Activated CD4-positive, CD25-positive, alpha-beta regulatory T cell (primary cell): Measurements from ENCODE around the gene IGFN1.

Experiments
- DNase-seq, 4 experiments: peaks; one replicate each; lab custom pipeline; 2025; lab: John Stamatoyannopoulos, UW

IGFN1 gene

DNA sequence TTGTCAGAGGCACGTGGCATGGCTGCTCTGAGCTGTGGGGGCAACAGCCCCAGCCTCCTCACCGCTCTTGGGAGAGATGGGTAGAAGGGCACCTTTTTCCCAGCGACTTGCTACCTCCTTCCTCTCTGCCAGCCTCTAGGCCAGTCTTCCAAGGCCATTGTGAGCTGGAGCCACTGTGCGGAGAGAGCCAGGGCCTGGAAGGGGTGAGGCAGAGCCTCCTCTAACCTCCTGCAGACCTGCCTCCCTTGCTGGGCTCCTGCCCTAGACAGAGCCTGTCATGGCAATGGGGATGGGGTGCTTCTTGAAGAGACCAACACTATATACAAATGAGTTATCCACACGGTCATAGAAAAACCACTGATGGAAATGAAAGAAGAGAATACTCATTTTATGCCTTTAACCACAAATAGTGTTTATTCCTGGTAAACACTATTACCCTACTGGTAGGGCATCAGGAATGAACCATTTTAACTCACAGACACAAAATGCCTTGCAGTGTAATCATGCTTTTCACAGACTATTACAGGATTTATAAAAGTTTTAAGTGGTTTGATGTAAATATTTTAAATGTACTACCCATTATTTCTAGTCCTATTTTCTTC, 5.0 kb upstream of the IGFN1 start:
- no peak for DNase-seq

DNA sequence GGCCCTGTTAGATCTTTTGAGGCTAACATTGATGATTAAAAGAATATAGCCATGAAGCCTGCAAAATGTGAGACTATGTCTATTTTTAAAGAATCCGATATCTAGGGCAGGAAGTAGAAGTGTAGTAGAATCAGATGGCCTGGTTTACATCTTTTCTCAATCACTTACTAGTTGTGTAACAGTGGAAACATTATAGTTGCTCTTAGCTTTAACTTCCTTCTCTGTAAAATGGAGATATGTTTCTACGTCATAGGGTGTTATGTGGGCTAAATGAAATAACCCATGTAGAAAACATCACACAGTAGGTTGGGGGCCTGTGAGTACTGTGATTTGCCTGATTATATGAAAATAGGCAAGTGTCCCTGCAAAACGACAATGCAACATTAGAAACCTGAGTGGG, 4.4 kb upstream of the IGFN1 start:
- no peak for DNase-seq

DNA sequence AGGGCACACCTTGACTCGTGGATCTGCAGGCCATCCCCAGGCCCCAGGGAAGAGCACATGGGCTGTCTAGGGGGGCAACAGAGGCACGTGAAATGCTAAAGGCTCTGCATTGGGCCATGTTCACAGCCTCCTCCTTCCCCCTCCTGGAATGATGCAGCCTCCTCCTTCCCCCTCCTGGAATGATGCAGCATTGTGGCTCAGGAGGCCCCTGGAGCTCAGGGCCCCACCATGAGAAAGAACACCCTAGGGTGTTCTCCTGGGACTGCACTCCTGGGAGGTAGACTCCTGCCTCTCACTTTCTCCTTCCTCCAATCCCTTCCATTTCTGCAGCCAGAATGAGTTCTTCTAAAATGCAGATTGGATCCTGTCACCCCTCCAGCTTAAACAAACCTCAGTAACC, 1.5 kb upstream of the IGFN1 start:
- no peak for DNase-seq

DNA sequence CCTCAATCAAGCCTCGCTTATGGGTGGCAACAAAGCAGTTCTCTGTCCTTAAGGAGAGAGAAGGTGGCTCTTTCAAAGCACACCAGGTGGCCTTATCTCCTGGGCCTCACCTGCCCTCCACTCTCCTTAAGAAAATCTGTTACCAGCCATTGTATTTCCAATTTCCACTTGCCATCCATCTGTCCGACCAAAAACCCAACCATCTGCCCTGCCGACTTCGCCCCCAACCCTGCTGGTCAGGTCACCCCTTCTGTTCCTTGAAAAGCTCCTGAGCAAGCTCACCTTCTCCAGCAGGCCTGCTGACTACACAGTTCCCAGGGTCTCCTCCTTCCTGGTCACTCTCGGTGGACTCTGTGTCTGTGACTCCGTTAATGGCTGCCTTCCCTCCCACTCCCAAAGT, 619 bp upstream of the IGFN1 start:
- DNase-seq: no peak

DNA sequence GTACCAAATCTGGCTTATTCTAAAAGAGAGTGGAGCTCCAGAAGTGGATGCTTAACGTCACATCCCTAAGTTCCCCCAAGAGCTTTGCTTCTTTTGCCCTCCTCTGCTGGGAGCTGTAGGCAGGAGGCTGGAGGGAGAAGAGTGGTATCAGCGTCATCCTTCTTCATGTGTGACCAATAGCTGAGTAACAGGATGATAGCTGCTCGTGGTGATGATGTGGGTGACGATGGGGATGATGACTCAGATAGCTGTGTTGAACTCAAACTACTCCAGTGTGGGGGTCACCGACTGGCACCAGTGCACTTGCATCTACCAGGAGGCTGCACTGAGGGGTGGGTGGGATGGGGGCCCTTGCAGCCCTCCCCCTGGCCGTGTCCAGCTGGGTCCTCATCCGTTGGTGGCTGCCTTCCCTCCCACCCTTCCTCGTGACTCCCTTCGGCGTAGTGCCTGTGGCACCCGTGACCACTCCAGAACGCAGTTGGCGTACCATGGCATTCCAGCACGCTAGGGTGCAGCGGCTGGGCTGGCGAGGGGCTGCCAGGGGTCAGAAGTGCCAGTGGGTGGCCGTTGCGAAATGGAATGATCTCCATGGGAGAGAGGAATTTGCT, 1.1 kb downstream of the IGFN1 start:
- DNase-seq: no peak

DNA sequence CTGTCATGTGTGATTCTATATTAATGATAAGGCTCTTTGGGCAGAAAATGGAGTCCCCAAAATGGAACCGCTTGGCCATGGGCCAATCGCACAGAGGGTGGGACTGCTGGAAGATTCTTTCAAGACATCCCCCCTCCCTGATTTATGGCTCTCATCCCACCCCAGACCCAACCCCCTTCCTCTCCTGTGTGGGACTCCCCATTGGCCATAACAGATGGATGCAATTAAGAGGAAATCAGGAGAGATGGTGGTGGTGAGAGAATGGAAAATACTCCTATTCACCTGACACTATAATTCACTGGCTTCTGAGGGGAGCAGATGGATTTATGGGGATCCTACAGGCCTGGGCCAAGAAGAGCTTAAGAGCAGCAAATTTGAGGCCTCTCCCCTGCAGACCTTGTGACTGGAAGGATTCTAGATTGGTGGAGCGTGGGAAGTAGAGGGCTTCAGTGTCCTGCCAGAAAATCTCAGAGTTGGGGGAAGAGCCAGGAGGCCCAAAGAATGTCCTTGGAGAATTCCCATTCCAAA, 1.7 kb downstream of the IGFN1 start:
- DNase-seq: no peak

DNA sequence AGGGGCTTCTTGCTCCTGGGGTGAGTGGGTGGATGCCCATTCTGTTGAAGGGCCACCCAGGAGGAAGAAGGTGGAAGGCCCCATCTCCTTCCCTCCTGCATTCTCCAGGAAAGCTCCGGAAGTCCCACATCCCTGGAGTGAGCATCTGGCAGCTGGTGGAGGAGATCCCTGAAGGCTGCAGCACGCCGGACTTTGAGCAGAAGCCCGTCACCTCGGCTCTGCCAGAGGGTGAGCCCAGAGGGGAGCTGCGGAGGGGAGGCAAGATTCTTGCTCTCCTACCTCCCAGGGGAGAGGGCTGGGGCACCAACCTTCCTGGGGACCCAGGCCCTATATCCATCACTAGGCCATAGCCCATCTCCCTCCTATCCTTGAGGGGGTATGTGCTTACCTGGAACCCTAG, 3.4 kb downstream of the IGFN1 start:
- no peak for DNase-seq

DNA sequence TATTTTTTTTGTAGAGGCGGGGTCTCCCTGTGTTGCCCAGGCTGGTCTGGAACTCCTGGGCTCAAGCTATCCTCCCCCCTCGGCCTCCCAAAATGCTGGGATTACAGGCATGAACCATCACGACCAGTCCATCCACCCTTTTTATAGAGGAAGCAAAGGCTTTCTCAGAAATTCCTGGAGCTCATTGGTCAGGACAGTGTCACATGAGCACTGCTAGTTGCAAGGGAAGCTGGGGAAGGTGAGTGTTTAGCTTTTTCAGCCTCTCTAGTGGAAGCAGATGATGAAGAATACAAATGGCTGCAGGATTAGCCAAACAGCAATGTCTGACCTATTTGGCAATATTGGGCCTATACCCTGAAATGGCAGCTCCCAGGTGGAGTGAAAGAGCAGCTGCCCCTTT, 8.0 kb downstream of the IGFN1 start:
- DNase-seq: no peak

DNA sequence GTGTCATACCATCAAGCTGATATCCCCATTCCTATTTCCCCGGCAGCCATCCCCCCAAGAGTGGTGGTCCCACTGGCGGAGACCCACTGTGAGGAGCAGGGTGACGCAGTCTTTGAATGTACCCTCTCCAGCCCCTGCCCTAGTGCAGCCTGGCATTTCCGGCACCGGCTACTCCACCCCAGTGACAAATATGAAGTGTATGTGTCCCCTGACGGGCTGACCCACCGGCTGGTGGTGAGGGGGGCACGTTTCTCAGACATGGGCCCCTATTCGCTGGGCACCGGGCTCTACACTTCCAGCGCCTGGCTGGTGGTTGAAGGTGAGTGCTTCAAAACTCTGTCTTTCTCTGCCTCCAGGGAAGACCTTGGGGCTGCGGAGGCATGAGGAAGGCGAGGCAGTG, 14.4 kb downstream of the IGFN1 start:
- DNase-seq: no peak

DNA sequence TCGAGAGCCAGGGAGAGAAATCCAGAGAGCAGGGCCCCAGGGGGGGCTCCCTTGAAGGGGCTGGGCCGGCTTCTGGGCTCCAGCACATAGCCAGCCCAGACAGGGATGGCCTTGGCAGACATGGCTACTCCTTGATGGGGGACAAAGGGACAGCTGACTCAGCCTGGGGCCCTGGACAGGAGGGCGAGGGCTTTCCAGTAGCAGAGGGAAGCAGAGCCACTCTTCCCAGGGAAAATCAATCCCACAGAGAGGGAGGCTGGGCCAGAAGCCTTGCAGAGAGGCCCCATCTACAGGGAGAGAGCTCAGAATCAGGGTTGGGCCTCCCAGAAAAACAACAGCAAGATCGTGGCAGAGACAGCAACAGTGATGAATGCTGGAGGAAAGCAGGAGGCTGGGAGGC, 15.6 kb downstream of the IGFN1 start:
- DNase-seq: no peak

DNA sequence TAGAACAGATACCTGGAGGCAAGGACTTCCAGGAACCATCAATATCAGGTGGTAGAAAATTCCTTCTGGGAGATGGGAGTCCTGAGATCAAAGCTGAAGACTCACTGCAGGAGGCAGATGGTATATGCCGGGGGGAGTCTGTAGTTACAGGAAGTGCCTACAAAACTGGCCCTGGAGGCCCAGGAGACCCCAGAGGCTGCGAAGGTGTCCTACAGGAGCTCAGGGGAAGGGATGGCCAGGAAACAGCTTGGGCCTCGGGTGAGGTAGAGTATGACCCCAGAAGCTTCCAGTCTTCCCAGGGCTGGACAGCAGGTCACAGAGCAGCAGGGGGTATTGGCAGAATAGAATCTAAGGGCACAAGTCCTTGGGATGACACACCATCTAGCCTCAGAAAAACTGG, 16.4 kb downstream of the IGFN1 start:
- no peak for DNase-seq

DNA sequence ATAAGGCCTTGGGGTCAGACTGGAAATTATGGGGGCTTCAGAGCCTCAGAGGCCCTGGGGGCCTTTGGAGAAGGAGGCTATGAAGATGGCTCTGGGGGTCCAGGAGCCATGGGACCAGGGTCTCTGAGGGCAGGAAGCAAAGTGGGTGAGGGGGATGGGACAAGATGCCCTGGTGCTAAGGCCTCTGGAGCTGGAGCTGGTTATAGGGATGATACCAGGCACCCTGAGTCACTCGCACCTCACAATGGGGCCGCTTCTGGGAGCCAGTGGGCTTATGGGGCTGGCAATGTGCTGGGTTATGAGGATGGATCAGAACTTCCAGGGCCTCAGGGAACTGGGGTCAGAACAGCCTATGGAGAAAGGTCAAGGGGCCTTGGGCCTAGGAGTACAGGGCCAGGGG, 17.6 kb downstream of the IGFN1 start:
- no peak for DNase-seq

DNA sequence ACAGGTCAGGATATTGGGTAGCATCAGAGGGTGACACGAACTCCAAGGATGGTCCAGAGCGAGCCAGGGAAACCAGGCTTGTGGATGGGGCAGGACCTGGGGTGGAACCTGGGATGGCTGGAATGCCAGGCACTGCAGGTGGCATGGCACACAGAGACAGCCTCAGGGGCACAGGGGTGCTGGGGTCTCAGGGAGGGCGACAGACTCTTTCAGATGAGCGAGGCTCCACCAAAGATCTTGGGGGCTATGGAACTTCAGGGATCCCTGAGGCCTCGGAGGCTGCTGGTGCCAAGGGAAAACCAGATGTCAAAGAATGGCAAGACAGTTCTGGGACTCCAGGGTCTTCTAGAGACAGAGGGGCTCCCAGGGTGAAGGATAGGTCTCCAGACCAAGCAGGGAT, 21.4 kb downstream of the IGFN1 start:
- DNase-seq: no peak

DNA sequence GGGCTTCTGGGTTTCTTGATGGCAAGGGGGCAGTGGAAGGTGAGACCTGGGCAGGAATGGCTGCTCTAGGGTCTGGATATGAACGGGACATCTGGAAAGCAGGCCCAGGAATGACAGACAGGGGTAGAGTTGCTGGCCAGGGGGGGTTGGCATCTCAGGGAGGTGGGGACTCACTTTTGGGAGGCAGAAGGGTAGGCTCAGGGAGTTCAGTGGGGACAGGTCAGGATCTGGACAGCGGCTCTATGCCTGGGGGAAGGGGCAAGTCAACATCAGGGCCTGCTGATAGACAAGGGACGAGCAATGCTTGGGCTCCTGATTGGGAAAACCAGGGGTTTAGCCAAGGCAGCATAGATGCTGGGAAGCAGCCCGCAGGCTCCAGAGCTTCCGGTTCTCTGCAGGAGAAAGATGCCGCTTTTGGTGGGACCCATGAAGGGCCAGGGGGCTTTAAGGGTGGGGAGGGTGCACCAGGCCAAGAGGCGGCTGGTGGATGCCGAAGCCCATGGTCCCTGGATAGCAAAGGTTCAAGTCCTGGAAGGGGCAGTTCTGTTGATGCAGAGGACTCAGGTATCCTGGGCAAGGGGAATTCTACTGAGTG, 21.9 kb downstream of the IGFN1 start:
- no peak for DNase-seq

DNA sequence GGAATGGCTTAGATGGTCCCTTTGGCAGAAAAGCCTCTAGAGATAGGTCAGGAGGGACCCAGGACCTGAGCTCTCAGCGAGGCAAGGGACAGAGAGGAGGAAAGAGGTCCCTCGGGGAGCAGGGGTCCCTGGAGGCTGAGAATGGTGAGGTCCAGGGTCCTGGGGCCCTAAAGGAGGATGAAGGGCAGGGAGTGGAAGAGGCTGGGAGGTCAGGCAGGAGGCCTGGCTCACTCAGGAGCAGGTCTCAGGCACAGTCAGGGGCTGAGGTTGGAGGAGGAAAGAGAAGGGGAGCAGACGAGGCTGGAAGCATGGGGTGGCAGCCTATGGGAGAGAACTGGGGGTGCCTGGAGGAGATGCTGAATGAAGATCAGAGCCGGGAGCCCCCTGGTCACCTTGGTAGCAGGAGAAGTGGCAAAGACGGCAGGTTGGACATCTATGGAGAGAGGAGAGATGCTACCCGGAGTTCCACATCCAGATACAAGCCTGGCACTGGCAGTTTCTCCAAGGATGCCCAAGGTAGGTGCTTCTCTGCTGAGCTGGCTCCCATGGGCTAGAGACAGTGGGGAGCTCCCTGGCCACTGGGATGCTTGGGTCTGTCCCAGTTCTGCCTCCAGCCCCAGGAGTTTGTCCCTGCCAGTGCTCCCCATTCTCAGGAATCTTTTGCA, 22.6 kb downstream of the IGFN1 start:
- no peak for DNase-seq

DNA sequence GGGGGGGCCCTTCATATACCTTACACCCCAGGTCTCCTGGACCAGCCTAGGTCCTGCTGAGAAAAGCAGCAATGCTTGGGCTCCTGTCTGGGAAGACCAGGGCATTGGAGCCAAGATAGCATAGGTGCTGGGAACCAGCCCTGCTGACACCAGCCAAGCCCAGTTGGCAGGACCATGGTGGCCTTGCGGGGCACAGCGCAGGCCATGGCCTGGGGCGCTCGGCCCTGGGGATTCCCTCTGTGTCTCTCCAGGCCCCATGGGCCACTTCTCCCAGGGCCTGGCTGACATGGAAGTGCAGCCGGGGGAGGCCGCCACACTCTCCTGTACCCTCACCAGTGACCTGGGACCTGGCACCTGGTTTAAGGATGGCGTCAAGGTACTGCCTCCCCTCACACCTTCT, 23.3 kb downstream of the IGFN1 start:
- no peak for DNase-seq

DNA sequence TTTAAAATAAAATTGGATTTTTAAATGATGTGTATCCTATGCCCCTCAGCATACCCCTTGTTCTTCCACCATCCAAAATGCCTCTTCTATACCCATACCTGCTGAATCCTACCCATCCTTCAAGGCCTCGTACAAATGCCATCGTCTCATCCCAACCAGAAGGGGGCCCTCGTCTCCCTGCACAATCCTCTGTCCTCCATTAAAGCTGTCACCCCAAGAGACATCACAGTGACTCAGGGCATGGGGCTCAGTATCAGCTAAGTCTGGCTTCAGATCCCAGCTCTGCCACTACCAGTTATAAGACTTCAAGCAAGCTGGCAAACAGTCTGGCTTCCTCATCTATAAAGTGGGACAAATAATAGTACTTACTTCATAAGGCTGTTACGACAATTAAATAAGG, 23.8 kb downstream of the IGFN1 start:
- no peak for DNase-seq

DNA sequence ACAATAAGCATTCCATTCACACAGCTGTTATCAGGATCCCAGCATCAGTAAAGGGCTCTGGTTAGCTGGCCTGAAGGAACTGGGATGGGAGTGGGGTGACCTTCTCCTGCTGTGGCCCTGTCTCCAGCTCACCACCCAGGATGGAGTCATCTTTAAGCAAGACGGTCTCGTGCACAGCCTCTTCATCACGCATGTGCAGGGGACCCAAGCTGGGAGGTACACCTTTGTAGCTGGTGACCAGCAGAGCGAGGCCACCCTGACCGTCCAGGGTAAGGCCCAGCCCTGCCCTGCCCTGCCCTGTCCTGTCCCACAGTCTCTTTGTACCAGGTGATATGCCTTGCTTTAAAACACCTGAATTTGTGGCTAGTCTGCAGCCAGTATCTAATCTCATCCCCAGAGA, 24.3 kb downstream of the IGFN1 start:
- DNase-seq: no peak

DNA sequence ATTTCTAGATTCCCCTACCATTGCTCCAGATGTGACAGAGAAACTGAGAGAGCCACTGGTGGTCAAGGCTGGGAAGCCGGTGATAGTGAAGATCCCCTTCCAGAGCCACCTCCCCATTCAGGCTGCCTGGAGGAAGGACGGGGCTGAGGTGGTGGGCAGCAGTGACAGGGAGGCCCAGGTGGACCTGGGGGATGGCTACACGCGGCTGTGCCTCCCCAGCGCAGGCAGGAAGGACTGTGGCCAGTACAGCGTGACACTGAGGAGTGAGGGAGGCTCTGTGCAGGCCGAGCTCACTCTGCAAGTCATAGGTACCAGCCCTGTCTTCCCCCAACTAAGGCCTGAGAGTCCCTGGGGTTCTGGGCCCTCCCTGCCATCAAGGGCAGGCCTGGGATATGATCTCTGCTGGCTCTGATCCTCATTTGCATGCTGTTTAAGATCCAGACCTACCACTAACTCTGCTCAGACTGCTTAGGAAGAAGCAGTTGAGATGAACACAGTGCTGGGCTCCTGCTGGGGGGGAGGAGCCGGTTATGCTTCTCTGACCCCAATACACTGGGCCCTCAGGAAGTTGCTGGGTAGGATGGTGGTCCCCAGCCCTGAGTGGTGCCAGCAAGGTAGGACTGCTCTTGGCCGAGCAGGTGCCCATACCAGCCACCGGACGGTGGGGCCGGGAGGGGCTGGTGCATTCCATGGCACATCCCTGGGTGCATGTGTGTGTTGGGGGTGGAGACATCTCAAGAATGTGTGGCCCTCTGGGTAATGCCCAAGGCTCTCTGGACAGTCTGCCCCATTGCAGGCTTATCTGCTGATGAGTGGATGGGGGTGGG, 25.1 kb downstream of the IGFN1 start:
- DNase-seq: no peak

DNA sequence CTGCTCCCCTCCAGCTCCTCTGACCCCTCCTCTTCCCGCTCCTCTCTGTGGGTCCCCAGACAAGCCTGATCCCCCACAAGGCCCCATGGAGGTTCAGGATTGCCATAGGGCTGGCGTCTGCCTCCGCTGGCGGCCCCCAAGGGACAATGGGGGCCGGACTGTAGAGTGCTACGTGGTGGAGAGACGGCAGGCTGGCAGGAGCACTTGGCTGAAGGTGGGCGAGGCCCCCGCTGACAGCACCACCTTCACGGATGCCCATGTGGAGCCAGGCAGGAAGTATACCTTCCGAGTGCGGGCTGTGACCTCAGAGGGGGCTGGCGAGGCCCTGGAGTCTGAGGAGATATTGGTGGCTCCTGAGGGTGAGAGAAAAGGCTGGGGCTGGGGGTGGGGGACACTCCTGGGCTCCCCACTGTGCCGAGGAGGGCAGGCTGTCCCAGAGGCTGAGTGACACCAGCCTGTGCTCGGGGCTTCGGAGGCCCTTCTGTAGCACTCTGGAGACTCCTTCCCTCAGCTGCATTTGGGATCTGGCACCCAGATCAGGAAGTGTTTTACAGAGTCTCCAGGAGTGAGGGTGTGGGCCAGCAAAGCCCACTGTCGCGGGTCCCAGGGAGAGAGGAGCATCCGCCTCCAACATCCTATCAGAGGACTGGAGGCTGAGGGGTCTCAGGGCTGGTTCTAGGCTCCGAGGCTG, 25.9 kb downstream of the IGFN1 start:
- no peak for DNase-seq

DNA sequence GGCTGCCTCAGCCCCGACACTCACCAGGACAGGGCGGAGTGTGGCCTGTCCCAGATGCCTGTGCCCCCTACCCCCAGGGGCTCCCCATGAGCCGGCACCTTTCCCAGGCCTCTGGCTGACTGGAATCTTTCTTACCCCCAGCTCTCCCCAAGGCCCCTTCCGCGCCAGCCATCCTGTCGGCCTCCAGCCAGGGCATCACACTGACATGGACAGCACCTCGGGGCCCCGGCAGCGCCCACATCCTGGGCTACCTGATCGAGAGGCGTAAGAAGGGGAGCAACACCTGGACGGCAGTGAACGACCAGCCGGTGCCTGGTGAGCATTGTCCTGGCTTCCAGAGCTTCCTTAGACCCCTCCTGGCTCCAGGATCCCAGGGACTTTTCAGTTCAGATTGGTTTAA, 26.5 kb downstream of the IGFN1 start:
- no peak for DNase-seq

DNA sequence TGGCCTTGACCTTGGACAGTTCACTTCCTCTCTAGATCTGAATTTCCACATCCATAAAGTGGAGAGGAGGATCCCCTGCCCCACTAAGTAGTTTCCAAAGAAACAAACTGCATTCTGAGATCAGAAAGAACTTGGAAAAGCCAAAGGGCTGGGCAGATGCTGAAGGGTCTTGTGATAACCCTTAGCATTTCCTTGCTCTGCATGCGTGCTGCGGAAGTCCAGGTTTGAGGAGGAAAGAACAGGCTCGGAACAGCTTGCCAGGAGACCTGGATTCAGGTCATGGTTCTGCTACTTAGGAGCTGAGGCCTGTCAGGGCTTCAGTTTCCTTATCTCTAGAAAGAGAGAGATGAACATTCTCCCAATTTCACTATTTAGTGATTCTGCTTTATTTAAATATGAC, 27.2 kb downstream of the IGFN1 start:
- no peak for DNase-seq
